HepG2 (cell line): Measurements from ENCODE around the gene DOHH. TPM values are rescaled to one million over a fixed set of nuclear protein-coding genes. Genes with fewer than 3 reads are reported as not detected.

Experiments used
- ATAC-seq: fragments of 200-7000 bp; cut with Tn5 transposase; 3 replicates; pipeline ENCODE4 v1.9.1; 2020; ENCODE audit warnings: mild to moderate bottlenecking, moderate library complexity
- BruUV-seq: library from RNA; stranded (reverse); fragments of 400-500 nt; replicated peaks from 2 replicates; lab custom pipeline; 2021; lab: Mats Ljungman, UMichigan
- CTCF ChIA-PET: fragments of 300-600 bp; formaldehyde crosslinking; extraction: SDS; loops from one replicate; lab custom pipeline; 2021; ENCODE audit warnings: low total read pairs, inconsistent platforms, low intra/inter-chr PET ratio; lab: Yijun Ruan, JAX
- POLR2A ChIA-PET: fragments of 350-600 bp; sonication (Branson Sonifier 250); formaldehyde crosslinking; loops from one replicate; lab custom pipeline; 2020; ENCODE audit warnings: antibody characterized with exemption, inconsistent platforms; lab: Yijun Ruan, JAX
- DNase-seq: peaks from one replicate; pipeline ENCODE4 v3.0.0-alpha.2; 2015; ENCODE audit warnings: low spot score
- FAIRE-seq: peaks from 3 replicates; lab custom pipeline; 2011; peaks lifted over from hg19 to GRCh38; lab: Jason Lieb, UNC
- H2AFZ ChIP-seq: one replicate; pipeline ENCODE4 v1.6.1; 2011; ENCODE audit warnings: low read length, inconsistent platforms
- H3K27ac ChIP-seq: fragments of 300-600 bp; 3 replicates; pipeline ENCODE4 v1.8.0; 2011; ENCODE audit warnings: mixed run types, mild to moderate bottlenecking, mixed read lengths, low read length, inconsistent platforms; ENCODE audit not compliant: insufficient read depth; ENCODE audit errors: extremely low read length
- H3K27me3 ChIP-seq, 2 experiments: fragments of 200-600 bp in 1 of 2; 2 replicates in 1 of 2; 3 replicates in 1 of 2; pipeline versions ENCODE4 v1.6.0 to v1.8.0; 2011; ENCODE audit warnings: low read length in 2 of 2, mild to moderate bottlenecking in 2 of 2, moderate library complexity in 2 of 2, inconsistent platforms in 1 of 2; ENCODE audit not compliant: insufficient read depth in 2 of 2, control insufficient read depth in 1 of 2
- H3K36me3 ChIP-seq, 2 experiments: fragments of 200-600 bp in 1 of 2; replicated peaks in 1 of 2; 2 replicates in 1 of 2; 3 replicates in 1 of 2; pipeline versions ENCODE4 v1.5.1 to v1.8.0; 2011; ENCODE audit warnings: low read length in 2 of 2, inconsistent platforms in 1 of 2; ENCODE audit not compliant: insufficient read depth in 2 of 2, control insufficient read depth in 1 of 2
- H3K4me1 ChIP-seq: 2 replicates; pipeline ENCODE4 v1.5.1; 2012; ENCODE audit warnings: low read length, inconsistent platforms; ENCODE audit not compliant: insufficient read depth
- H3K4me2 ChIP-seq: 2 replicates; pipeline ENCODE4 v1.6.0; 2011; ENCODE audit warnings: low read depth, low read length, inconsistent platforms
- H3K4me3 ChIP-seq, 3 experiments: fragments of 200-600 bp in 1 of 3; sonication (generic), shearing (Covaris generic) in 1 of 3; replicated peaks in 1 of 3; 2 replicates each; pipeline ENCODE4 v1.5.1; 2011 to 2016; ENCODE audit warnings: low read length in 3 of 3, inconsistent platforms in 2 of 3, low read depth in 2 of 3, mild to moderate bottlenecking in 2 of 3, control low read depth in 1 of 3, mixed read lengths in 1 of 3; ENCODE audit not compliant: insufficient read depth in 1 of 3
- H3K79me2 ChIP-seq: one replicate; pipeline ENCODE4 v1.6.1; 2011; ENCODE audit warnings: low read length, inconsistent platforms; ENCODE audit not compliant: insufficient read depth
- H3K9ac ChIP-seq: 2 replicates; pipeline ENCODE4 v1.6.0; 2011; ENCODE audit warnings: mild to moderate bottlenecking, low read depth, low read length, inconsistent platforms; ENCODE audit not compliant: insufficient read depth
- H3K9me3 ChIP-seq: 2 replicates; pipeline ENCODE4 v1.5.1; 2012; ENCODE audit warnings: mild to moderate bottlenecking, low read length
- H4K20me1 ChIP-seq: 2 replicates; pipeline ENCODE4 v1.6.0; 2011; ENCODE audit warnings: inconsistent platforms, mild to moderate bottlenecking, low read length, moderate library complexity; ENCODE audit not compliant: insufficient read depth
- AGO2 ChIP-seq: fragments of 200-400 bp; formaldehyde crosslinking; optimal IDR thresholded peaks from 2 replicates; pipeline ENCODE3; 2017; ENCODE audit warnings: mild to moderate bottlenecking, low read depth, low read length, moderate library complexity
- HNRNPUL1 ChIP-seq: fragments of 200-400 bp; formaldehyde crosslinking; IDR thresholded peaks from 2 replicates; pipeline ENCODE4 v1.6.1; 2017; ENCODE audit warnings: low read depth, mild to moderate bottlenecking, low read length, moderate library complexity
- HOXD1 ChIP-seq: sonication (generic); formaldehyde crosslinking; IDR thresholded peaks from 2 replicates; pipeline ENCODE4 v1.5.0; 2020; ENCODE audit warnings: missing genetic modification reagents
- NFKBIZ ChIP-seq: IDR thresholded peaks from 2 replicates; pipeline ENCODE4 v1.6.1; 2018; ENCODE audit warnings: missing genetic modification reagents, missing compliant biosample characterization
- ZNF441 ChIP-seq: sonication (generic); formaldehyde crosslinking; IDR thresholded peaks from 2 replicates; pipeline ENCODE4 v1.7.0; 2021; ENCODE audit warnings: missing genetic modification reagents, borderline replicate concordance
- ZNF513 ChIP-seq: sonication (generic); formaldehyde crosslinking; conservative IDR thresholded peaks from 2 replicates; pipeline ENCODE4 v1.5.0; 2020; ENCODE audit warnings: missing genetic modification reagents
- ZNF749 ChIP-seq: sonication (generic); formaldehyde crosslinking; IDR thresholded peaks from 2 replicates; pipeline ENCODE4 v1.8.0; 2022; ENCODE audit warnings: mild to moderate bottlenecking, missing genetic modification reagents, moderate library complexity, borderline replicate concordance
- WGBS: methylation state at CpG from one replicate; pipeline ENCODE4 v1.1.6; 2017; ENCODE audit warnings: low lambda C conversion rate; 5-methylcytosine and 5-hydroxymethylcytosine counted together
- in situ Hi-C: cut with HindIII; loops from 2 replicates; pipeline ENCODE4 v1.10.0; 2017; ENCODE audit warnings: low pct_unique_long_range_greater_than_20kb; ENCODE audit not compliant: extremely low pct_ligation_motif_present
- intact Hi-C: fragments of 100-400 bp; cut with micrococcal nuclease; formaldehyde crosslinking; loops from one replicate; pipeline ENCODE4 v1.10.0; 2022; ENCODE audit not compliant: unreplicated experiment
- polyA plus RNA-seq, 8 experiments: library from polyadenylated mRNA; depleted of rRNA in 3 of 8; stranded (reverse) in 7 of 8; unstranded in 1 of 8; fragments of >200 nt; fragmentation: Illumina TruSeq in 4 of 8; extraction: Trizol in 4 of 8; gene quantifications; 2 replicates each; pipeline versions ENCODE4 v1.2.1 to v1.2.3, GENCODE V29; 2011 to 2016; ENCODE audit warnings: low read depth in 4 of 8, missing spikeins in 1 of 8, mixed read lengths in 1 of 8; ENCODE audit not compliant: insufficient read depth in 1 of 8
- total RNA-seq, 5 experiments: library from RNA; depleted of rRNA; stranded (reverse); fragments of >200 nt; fragmentation: Illumina TruSeq; extraction: Trizol; gene quantifications; 2 replicates each; pipeline ENCODE4 v1.2.3, GENCODE V29; 2016; ENCODE audit warnings: low read depth in 1 of 5

The DOHH gene
- total and polyA plus RNA-seq, 2 of the 13 experiments (the other 11 are each of a cell fraction or from before 2014, with no cell fraction given): 3.5 to 13.7 TPM

GRCh38 chr19:3463714-3464586 lies 36.5 kb downstream of the DOHH start:
- Histone ChIP-seq H3K4me1 (0 out of 2 replicates have a peak, but pooled peaks cover 8% of the 10 kb centered on the region), H4K20me1 (no peaks in the 10 kb centered on the region), H3K9ac (no peak overlapping the region), H3K36me3 (peaks cover 0 to 5% of the 10 kb centered on the region in 2 experiments; a peak in 1 of 5 replicates), H3K27ac (no peak overlapping the region), H3K4me3 (no peak overlapping the region), H3K4me2 (no peak overlapping the region), H3K27me3 (no peaks in the 10 kb centered on the region; a peak in 1 of 5 replicates), H3K9me3 (no peaks in the 10 kb centered on the region), H3K79me2 (no peaks in the 10 kb centered on the region), H2AFZ (no peak overlapping the region)
- ChIA-PET POLR2A (no interaction called here), CTCF (no interaction called here)
- ATAC-seq: no peak
- in situ Hi-C loops (no loop called here), intact Hi-C loops (no loop called here)
- no TSS peak for BruUV-seq
- FAIRE-seq: no peak
- DNase-seq: no peak
- peak; percentile 64 for TF ChIP-seq AGO2
- no peak for TF ChIP-seq ZNF513 (CRISPR knock-in tag)
- WGBS: 95% methylated on average over 32 of the region's 57 CpGs

- Histone ChIP-seq H3K36me3 (peaks cover 0 to 5% of the 10 kb centered on the region in 2 experiments; a peak in 1 of 5 replicates), H4K20me1 (no peaks in the 10 kb centered on the region), H3K9ac (no peak overlapping the region), H3K4me2 (no peak overlapping the region), H2AFZ (no peak overlapping the region), H3K4me1 (0 out of 2 replicates have a peak, but pooled peaks cover 8% of the 10 kb centered on the region), H3K27ac (no peak overlapping the region), H3K4me3 (no peak overlapping the region), H3K79me2 (no peaks in the 10 kb centered on the region), H3K9me3 (no peaks in the 10 kb centered on the region), H3K27me3 (no peaks in the 10 kb centered on the region; a peak in 1 of 5 replicates)
- BruUV-seq: TSS peak; percentile 66
- ATAC-seq (no peak), FAIRE-seq (no peak), DNase-seq (no peak)
- TF ChIP-seq HNRNPUL1 (no peak), NFKBIZ (no peak), HOXD1 (CRISPR knock-in tag) (no peak), ZNF441 (CRISPR knock-in tag) (no peak), ZNF749 (CRISPR knock-in tag) (no peak)
- 95% methylated on average over 39 of the region's 58 CpGs for WGBS
- ChIA-PET CTCF (no interaction called here), POLR2A (no interaction called here)
- intact Hi-C loops: no loop called here
- in situ Hi-C loops: no loop called here
Observed at GRCh38 chr19:3462991-3463713, 37.3 kb downstream of the DOHH start.
